Middle frontal gyrus (tissue), 1 donor: Measurements from ENCODE around the gene RET.
"Not testable (repeated sequence)": the region's sequence is repeated elsewhere in the genome, so short reads cannot be mapped to it uniquely, and the experiment has no call there.

Source experiments
- DNase-seq: peaks from one replicate; pipeline ENCODE4 v3.0.0-alpha.2; 2015; ENCODE audit warnings: low spot score; ENCODE audit errors: extremely low spot score

RET gene

DNA sequence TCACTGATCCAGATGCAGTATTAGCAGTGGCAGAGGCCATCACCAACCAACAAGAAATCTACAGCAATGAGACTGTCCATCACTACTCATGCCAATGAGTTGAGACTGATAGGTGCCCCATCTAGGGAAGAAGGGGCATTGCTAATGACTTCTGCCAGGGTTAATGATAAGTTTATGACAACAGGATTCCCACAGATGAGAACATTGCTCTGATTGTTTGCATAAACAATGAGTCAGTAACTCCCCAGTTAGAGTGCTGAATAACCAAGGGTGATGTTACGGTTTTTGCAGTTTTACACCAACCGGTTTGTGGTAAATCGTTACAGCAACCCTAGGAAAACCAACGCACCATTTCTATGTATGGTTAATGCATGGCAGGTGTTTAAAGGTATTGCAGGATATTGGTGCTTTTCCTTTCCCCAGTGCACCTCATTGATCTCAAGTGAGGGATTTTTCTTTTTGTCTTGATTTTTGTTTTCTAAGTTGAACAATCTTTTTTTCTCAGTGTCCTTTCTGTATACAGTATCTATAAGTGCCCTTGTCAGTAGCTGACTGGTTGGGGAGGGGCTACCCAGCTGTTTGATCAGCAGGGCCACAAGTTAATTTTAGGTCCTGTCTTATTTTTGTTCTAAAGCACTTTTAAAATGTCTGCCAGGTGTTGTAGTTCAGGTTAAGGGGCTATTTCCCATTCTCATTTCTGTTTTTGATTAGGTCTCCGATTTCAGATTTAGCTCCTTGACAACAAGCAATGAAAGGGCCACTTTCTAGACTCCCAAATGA is 57.4 kb downstream of the RET start:
- no peak for DNase-seq

DNA sequence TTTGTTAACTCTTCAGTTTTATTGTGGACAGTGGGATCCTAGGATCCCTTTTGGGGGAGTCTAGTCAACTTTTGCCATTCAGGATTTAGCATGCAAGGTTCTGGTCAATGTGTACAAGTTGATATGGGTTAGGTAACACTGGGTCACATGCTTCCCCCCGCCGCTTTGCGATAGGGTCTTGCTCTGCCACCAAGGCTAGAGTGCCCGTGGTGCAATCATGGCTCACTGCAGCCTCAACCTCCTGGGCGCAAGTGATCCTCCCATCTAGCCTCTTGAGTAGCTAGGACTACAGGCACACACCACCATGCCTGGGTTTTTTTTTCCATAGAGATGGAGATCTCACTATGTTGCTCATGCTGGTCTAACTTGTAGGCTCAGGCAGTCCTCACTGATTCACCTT is 58.2 kb downstream of the RET start:
- DNase-seq: no peak

DNA sequence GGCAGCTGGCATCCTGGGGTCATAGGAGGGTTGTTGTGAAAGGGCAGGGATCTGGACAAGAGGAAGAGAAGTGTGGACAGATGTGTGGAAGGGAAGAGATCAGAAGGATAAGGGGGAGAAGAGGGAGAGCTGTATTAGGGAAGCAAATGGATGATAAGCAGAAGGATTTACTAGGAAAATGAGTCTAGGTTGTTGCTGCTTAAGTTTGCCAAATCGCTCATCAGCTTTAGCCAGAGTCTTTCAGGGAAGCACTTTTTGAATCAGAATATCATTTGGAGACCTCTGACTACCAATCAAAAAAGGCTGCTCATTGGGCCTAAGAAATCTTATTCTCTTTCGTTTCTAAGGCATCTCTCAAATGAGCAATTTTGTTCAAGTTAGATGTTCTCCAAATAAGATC is 58.8 kb downstream of the RET start:
- no peak for DNase-seq

DNA sequence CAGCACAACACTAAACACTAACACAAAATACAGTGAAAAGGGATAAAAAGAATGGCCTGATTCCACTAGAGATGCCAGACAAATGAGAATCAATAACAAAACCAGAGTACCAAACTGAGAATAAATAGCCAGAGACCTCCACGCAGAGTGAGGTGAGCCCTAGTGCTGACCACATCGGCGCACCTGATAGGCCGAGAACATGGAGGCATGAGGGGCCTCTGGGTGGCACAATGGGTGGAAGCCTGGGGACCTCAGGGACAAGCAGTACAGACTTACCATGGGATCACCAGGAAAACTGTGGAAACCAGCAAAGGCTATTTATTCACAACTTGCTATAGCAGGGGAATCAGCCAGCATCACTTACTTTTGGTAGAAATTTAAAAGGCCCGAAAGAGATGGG is 59.6 kb downstream of the RET start:
- no peak for DNase-seq

DNA sequence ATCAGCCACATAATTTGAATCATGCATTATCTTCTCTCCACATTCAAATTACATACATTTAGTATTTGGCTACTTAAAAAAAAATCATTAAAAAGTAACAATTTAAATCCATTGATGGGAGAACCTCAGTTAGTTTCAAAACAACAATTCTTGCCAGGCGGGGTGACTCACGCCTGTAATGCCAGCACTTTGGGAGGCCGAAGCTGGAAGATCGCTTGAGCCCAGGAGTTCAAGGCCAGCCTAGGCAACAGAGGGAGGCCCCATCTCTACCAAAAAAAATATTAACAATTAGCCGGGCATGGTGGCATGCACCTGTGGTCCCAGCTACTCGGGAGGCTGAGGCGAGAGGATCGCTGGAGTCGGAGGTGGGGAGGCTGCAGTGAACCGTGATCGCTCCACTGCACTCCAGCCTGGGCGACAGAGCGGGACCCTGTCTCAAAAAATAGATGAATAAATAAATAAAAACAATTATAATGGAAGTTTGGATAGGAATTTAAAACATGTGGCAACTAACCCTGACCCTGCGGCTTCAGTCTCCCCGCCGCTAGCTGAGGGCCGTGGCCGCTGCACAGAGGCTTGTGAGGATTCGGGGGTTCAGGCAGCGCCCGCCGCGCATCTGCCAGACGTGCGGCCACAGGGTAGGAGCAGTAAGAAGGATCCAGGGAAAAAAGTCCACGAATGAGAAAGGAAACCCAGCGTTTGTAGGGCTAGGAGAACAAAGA is 60.3 kb downstream of the RET start:
- no peak for DNase-seq

DNA sequence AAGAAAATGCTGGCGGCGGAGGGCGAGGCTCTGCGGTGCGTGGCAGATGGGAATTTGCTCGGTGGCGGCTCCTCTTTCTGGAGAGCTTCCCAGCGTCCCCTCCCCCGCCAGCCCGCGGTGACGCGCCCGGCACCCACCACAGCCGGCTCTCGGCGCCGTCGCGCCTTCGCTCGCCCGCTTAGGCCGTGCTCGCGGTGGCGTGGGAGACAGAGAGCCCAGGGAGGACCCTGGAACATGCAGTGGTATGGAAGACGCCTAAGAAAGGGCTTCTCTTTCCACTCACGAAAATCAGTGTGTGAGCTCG is 60.8 kb downstream of the RET start:
- peak; percentile 28 for DNase-seq

DNA sequence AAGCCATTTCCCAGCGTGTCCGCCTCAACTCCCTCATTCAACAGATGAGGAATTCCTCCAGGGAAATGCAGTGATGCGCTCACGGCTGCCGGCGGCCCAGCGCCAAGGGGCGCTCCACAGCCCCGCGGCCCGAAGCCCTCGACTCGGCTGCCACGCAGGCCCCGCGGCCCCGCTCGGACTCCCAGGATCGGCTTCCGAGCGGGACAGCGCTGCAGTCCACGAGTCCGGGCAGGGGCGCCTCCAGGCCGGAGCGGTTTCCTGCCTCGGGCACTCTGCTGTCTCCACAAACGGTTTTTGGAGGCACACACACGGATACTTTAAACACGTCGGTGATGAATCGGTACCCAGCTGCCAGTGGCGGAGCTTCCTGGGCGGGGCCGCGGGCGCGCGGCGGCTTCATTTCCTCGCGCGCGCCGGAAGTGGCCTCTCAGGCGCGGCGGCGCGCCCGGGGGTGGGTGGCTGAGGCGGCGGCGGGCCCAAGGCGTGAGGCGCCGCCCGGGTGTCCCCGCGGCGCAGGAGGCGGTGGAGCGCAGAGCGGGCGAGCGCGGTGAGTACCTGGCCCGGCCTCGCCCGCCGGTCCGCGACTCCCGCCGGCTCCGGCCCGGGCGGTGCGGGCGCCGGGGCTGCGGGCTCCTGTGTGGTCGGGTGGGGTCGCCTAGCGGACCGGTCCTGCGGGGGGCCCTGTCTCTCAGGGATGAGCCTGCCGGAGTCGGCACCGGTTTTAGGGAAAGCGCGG is 61.3 kb downstream of the RET start, which contains the start of gene CSGALNACT2:
TSS of gene CSGALNACT2 (plus strand) at position 425 of the 736 bp plus-strand sequence. CDS start 16,705 bp downstream, outside the sequence.
- peak; percentile 80 for DNase-seq

DNA sequence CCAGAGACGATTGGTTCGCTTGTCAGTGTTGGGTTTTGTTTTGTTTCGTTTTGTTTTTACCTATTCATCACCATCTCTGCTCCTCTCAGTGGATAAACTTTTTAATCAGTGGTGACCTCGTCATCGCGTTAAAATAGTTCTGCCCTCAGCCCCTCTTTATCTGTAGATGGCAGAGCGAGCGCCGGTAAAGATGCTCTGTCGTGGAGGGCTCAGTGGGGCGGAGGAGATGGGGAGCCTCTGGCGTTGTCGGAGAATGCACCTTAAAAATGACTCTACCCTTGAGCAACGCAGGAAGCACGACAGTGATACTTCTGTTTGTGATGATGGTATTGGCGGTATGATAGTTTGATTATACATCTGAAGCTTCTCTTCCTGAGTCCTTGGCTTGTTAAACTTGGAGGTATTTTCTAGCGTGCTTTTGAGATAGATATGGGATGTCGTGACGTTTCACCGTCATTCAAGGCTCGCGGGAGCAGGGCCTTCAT is 61.9 kb downstream of the RET start:
- DNase-seq: no peak

DNA sequence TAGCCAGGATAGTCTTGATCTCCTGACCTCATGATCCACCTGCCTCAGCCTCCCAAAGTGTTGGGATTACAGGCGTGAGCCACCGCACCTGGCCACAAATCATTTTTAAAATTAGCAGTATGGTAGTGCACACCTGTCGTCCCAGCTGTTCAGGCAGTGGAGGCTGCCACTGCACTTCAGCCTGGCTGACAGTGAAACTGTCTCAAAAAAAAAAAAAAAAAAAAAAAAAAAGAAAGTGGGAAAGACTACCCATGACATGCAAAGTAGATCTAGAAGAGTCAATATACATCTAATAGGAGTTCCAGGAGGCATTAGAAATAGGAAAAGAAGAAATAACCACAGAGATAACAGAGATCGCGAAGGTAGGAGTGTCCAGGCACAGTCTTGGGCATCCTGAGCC is 64.6 kb downstream of the RET start:
- no peak for DNase-seq

DNA sequence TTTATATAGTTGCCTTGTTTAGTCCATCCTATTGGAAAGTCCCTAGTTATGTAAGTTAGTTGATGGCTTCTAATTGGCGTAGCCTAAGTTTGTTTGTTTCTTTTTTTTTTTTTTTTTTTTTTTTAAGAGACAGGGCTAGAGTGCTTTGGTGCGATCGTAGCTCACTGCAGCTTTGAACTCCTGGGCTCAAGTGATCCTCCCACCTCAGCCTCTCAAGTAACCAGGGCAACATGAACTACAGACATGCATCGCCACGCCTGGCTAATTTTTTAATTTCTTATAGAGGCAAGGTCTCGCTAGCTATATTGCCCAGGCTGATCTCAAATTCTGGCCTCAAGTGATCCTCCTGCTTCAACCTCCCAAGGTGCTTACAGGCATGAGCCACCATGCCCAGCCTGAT is 68.4 kb downstream of the RET start:
- DNase-seq: no peak

DNA sequence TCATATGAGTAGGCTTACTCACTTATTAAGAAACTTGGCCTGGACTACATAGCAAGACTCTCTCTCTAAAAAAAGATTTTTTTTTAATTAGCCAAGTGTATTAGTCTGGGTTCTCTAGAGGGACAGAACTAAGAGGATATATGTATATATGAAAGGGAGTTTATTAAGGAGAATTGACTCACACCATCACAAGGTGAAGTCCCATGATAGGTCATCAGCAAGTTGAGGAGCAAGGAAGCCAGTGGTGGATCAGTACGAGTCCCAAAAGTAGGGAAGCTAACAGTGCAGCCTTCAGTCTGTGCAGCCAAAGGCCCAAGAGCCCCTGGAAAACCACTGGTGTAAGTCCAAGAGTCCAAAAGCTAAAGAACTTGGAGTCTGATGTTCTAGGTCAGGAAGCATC is 69.1 kb downstream of the RET start:
- DNase-seq: not testable (repeated sequence)

DNA sequence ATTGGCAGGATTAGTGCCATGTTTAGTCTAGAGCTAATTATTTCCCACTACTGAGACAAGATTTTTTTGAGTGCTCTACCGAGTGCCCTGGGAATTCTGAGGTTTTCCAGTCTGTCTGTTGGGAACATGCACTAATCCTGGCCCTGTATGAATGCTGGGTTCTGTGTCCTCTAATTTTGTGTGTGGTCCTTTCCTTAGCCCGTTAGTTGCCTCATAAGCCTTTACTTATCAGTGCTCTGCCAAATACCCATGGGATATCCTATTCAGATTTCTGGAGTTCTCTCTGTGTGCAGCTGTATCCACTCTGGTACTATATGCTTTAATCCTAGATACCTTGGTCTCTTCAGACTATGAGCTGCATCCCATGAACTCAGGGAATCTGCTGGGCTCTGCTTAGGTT is 74.5 kb downstream of the RET start:
- DNase-seq: no peak

DNA sequence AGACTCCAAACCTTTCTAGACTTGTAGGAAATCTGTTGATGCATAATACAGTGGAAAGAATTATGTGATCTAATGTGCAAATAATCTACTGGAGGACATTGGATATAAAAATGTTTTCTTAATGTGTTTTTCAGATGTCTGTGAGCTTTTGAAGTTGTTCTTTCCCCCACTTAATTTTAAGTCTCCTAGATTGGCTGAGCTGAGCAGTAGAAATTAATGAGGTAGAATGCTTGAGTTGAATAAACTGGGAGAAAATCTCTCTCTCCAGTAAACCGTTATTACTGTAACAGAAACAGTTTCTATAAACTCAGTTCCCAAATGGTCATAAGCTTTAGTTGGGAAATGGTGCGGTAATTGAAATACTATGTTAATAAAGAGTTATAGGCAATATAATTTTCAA is 77.0 kb downstream of the RET start:
- DNase-seq: no peak

DNA sequence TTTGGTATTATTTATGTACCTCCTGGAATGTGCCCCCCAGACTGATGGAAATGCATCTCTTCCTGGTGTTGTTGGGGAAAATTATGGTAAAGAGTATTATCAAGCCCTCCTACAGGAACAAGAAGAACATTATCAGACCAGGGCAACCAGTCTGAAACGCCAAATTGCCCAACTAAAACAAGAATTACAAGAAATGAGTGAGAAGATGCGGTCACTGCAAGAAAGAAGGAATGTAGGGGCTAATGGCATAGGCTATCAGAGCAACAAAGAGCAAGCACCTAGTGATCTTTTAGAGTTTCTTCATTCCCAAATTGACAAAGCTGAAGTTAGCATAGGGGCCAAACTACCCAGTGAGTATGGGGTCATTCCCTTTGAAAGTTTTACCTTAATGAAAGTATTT is 78.4 kb downstream of the RET start:
- DNase-seq: no peak

DNA sequence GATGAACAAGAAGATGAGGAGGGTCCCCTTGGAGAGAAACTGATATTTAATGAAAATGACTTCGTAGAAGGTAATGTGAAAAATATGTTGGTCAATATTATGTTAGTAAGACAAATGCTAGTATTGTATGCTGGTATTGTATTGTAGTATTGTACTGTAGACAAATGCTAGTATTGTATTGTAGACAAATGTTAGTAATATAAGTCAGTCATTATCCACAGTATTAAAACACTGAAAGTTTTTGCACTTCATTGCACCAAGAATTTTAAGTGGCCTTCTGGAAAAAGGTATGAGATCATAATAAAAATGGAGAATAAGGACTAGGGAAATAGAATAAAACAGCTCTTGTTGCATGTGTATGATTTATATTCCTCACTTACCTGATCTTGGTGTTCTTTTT is 78.9 kb downstream of the RET start:
- no peak for DNase-seq

DNA sequence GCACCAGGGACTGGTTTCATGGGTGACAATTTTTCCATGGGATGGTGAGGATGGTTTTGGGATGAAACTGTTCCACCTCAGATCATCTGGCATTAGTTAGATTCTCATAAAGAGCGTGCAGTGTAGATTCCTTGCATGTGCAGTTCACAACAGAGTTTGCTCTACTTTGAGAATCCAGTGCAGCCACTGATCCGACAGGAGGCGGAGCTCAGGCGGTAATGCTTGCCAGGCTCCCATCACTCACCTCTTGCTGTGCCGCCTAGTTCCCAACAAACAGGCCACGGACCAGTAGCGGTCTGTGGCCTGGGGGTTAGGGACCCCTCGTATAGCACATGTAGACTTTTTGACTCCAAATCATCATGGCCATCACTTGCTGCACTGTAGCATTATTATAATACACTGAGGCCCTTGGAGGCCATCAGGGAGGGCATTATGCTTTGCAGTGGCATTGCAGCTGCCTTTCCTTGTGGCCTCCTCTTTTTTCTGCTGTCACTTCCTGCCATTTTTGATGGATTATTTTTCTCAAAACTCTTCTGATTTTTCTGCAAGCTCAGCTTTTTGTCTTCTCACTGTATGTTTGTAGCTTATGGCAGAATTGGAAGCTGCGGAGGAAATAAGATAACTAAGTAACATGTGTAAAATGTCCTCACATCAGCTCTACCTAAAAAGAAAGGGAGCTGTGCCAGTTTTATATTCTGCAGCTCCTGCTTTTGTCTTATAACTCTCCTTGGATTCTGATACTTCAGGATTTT is 79.9 kb downstream of the RET start:
- DNase-seq: no peak

DNA sequence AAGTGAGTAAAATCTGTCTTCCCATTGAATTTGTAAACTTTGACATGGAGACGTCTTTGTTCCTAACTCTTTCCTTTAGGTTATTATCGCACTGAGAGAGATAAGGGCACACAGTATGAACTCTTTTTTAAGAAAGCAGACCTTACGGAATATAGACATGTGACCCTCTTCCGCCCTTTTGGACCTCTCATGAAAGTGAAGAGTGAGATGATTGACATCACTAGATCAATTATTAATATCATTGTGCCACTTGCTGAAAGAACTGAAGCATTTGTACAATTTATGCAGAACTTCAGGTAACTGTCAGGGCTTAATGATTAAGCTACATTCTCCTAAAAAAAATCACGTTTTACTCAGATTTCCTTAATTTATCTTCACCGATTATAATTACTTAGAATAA is 81.8 kb downstream of the RET start:
- no peak for DNase-seq

DNA sequence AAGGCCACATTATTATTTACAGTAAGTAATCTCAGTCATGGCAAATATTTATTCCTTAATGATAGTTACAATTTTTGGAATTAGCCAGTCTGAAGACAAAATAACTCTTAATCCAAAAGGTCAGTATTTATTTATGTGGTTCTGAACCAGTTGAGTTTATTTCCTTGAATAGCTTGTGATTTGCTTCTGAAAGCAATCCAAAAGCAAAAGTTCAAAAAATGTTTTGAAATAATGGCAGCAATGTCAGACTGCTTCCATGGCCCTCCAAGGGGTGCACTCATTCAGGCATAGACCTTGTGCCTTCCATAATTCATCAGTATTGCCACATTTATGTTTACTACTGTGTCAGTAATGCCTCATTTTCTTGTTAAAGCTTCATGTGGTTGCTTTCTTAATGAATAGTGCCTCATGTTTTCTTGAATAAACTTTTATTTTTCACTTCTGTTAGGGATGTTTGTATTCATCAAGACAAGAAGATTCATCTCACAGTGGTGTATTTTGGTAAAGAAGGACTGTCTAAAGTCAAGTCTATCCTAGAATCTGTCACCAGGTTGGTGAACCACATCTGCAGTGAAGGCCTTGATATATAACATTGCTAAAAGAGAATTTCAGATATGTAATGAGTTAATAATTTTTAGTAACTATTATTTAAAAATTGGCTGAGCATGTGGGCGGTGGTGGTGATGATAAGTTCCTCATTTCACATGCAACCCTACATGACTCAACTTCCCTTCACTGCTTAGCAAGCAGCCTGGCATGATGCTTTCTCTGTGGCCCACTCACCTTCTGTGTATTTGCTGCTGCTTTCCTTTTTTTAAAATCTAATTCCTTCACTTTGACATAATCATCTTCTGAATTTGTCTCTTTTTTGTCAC is 83.4 kb downstream of the RET start:
- DNase-seq: no peak

DNA sequence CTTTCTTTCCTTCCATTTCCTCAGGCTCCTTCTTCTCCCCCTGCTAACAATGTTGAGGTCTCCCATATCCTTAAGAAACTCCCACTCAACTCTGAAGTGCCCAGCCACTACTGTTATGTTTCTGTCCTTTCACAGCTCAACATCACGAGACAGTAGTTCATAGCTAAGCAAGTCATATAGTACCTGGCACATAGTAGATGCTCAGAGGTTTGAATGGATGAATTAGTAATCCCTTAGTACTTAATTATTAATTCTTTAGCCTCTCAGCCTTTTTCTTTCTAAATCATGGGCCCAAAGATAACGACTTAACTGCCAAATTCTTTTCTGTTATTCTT is 84.0 kb downstream of the RET start:
- no peak for DNase-seq

DNA sequence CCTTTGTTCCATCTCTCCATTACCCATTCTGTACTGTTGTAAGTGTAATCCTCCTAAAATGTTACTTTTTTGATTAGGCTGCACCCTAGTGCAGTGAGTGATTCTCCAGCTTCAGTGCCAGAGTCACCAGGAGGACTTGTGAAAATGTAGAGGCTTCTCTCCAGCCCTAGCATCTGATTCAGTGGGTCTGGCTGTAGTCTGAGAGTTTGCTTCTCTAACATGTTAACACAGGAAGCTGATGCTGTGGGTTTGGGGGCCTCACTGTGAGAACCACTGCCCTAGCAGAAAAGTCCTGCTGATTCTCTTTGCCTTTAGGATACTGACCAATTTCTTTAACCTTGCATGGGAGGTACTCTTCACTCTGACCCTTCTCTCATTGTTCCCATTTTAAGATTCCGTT is 85.7 kb downstream of the RET start:
- no peak for DNase-seq
